Activated CD4-positive, alpha-beta T cell treated with anti-CD3 and anti-CD28 coated beads, Interleukin-2, amount 50 U/mL, for 24 hours (primary cell): ENCODE results near the gene RBM8A.

Experiments used
- DNase-seq, 2 donors: peaks; one replicate each; pipeline ENCODE4 v3.0.0-alpha.2; 2020; ENCODE audit warnings: low read depth in 1 of 2, low spot score in 1 of 2

Gene RBM8A

DNA sequence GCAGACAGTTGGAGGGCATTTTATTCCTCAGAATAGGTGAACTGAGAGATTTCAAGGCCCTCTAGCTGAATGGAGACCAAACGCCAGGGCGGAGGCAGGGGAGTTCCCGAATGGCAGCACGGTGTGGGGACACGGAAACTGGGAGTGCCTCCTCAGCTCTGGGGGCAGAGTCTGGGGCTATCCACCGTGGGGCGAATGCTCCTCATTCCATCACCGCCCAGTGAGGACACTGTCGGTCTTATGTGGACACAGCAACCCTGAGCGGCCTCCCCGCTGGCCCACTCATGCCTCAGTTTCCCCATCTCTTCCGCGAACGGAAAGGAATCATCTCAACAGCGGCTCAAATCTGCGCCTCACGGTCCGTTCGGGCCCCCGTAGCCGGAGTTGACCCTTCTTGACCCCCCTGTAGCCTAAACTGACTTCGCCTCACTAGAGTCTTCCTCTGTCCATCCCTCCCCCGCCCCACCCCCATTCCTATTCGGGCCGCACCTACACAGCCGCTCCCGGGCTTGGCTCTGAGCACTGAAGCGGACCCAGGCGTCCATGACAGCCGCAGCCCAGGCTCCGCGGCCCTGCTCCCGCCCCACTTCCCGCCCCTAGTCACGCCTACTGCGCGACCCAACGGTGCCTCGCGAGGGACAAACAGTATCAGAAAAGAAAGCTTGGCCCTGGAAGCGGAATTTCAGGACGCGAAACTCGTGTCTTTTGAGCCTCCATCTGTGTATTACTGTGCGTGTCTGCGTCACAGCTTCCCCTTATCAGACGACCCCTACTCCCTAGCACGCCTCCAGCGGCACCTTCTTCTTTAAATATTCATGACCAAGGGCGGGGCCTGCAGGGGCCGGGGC lies 8.9 kb downstream of the RBM8A start, which contains the start of gene PEX11B:
PEX11B (minus strand) TSS at position 574 of the 848 bp plus-strand sequence; CDS start at position 545, 29 bp downstream.
- peak; percentile 88 to 91 for DNase-seq

DNA sequence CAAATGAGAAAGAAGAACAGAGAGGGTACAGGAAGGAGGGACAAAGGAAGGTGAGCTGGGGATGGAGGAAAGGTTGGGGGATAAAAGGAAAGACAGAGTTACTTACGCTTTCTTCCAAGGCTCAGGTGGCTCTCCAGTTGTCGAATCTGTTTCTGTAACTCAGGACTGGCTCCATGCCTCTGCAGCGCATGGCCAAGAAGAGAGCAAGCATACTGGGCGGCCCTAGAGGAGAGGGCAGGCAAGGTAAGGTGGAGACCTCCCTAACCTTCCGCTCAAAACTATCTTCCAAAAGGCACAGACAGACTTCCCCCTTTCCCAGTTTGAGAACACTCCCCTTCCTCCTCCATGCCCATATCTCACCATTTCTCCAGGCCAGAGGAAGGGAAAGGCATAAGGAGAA lies 9.7 kb downstream of the RBM8A start:
- no peak for DNase-seq

DNA sequence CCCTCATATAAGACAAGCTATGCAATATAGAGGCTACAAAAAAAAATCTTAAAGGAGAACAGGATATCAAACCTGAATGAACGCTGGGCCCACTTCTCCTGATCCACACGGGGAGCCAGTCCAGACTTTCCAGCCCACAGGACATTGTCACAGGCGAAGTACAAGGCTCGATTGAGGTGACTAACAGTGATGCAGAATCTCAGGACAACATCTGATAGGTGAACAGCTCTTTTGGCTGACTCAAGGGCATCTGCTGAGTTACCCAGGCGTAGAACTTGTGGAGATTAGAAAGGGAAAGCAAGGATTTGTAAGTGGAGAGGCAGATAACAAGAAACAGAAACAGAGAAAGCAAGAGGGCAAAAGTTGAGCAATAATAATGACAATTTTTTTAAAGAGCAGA lies 10.5 kb downstream of the RBM8A start:
- no peak for DNase-seq

- DNase-seq = no peak
Measured at GRCh38 chr1:145912128-145912641, 15.1 kb downstream of the RBM8A start.

- DNase-seq = no peak
Measured at GRCh38 chr1:145908653-145909052, 18.6 kb downstream of the RBM8A start.

- no peak for DNase-seq
Measured at GRCh38 chr1:145906954-145907753, 20.1 kb downstream of the RBM8A start.

DNA sequence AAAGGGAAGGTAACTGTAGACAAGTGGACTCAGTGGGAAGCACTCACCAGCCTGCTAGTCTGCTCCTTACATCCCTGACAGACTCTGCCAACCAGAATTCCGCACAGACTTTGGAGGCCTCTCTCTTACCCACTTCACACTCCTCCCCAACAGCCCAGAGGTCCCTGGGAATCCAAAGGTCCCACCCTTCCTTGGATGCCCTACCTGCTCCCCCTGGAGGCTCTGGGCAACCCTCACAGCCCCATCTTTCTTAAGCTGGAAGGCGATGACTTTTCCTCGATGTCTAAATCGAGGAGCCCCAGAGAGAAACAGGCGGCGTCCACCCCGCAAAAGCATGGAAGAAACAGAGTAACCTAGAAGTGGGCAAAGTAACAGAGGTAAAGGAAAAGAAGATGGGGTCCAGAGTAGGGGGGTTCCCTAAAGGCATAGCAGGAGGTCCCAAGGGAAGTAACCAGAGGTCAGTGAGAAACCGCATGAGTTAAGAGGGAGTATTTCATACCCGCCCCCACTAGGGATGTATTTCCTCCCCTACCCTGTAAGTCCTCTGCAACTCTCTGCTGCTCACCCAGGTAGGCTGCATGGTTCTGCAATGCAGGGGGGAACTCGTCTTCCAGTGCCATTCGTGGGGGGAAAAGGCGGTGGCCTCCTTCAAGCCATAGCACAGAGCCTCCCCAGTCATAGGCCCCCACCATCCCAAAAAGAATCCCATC lies 25.8 kb downstream of the RBM8A start:
- no peak for DNase-seq

DNA sequence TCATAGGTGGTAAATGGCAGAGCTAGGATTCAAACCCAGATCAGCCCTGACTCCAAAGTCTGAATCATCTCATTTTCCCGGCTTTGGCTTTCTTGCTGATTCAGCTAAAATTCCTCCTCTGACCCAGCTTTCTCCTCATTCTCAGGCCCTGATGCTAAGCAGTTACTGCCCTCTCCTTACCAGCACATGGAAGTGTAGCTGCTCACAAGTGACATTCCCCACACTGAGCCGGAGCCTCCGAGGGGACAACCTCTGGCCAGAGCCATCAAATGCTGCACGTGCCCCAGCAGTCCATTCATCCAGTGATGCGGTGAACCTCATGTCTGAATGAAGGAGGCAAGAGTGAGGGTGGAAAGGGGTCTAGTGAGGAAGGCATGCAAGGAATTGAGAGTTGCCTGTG lies 28.5 kb downstream of the RBM8A start:
- no peak for DNase-seq

GRCh38 chr1:145897969-145898368 lies 29.3 kb downstream of the RBM8A start:
- no peak for DNase-seq

GRCh38 chr1:145895471-145895870 lies 31.8 kb downstream of the RBM8A start:
- no peak for DNase-seq

- DNase-seq = no peak
Measured at GRCh38 chr1:145893306-145894055, 33.8 kb downstream of the RBM8A start.

GRCh38 chr1:145892486-145893087 lies 34.7 kb downstream of the RBM8A start:
- DNase-seq = no peak

- peak; percentile 21 to 25 for DNase-seq
Measured at GRCh38 chr1:145891587-145892485, 35.4 kb downstream of the RBM8A start.

DNA sequence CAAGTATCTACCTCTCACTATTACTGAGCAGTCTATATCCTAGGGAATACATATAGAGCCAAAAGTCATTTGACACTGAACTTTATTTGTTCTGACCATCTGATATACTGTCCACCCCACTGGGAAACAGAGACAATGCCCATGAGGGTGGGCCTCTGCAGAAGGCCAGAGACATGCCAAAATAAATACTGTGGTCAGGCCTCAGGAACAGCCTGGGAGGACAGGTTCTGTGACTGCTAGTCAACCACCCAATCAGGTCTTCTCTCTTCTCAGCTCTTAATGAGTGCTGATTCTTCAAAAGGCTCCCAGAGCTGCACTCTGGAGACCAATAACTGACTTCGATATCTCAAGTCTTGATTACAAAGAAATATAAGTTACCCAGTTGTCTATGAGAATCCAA lies 36.1 kb downstream of the RBM8A start:
- DNase-seq = no peak

DNA sequence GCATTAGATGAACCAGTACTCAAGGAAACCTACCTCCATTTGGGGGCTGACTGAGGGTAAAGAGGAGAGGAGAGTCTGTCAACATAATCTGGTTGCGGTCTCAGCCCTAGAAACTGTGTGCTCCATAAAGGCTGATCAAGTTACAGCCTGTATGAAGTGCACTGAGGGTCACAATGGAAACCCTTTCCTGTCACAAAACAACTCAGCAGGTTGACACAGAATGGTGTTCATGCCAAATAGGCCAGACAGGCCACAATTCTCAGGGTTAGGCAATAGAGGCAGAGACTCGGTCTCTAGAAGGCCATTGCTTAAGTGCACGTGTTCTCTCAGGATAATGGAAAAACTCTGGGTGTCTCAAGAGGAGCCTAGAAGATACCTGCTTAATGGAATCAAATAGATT lies 37.6 kb downstream of the RBM8A start:
- no peak for DNase-seq

- DNase-seq = no peak
Measured at GRCh38 chr1:145887631-145888030, 39.7 kb downstream of the RBM8A start.

GRCh38 chr1:145886816-145887215 lies 40.5 kb downstream of the RBM8A start:
- DNase-seq = no peak

DNA sequence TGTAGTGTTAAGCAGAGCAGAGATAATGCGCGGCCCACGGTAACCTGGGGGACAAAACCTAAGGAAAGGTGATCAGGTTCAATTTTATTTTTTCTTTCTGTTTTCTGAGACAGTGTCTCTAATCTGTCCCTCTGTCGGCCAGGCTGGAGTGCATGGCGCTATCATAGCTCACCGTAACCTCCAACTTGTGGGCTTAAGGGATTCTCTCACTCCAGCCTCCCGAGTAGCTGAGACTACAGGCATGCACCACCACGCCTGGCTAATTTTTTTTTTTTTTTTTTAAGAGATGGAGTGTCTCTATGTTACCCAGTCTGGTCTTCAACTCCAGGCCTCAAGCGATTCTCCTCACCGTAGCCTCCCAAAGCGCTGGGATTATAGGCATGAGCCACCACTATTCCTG lies 40.9 kb downstream of the RBM8A start:
- DNase-seq = no peak

DNA sequence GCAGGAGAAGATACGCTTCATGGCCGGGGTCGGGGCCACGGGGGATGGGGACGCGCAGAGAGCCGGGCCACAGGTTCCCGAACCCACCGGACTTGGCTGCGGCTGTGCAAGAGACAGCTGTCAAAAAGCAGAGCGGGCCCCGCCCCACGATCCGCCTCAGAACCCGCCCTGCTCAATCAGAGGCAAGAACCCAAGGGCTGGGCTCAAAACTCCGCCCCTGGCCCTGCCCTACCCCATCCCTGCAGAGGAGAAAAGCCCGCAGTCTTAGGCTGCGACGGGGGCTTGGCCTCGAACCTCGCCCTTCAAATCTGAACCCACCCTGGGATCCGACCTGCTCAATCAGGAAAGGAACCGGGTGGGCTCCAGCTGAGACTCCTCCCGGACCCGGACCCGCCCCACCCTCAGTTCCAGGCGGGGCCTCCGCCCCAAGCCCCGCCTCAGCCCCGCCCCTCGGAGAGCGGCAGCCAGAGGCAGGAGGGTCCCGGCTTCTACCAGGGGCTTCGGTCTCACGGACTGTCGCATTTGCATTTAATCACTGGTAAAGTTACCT lies 41.5 kb downstream of the RBM8A start, which contains the start of gene ANKRD35:
ANKRD35 (minus strand) TSS at position 129 of the 550 bp plus-strand sequence; CDS start at position 21, 108 bp downstream.
- peak; percentile 74 to 75 for DNase-seq
